ENCODE measurements around the gene FAM53A. TPM values are rescaled to one million over a fixed set of nuclear protein-coding genes. Genes with fewer than 3 reads are reported as not detected.

FAM53A gene
- total RNA-seq, 4 donors from 2014 or later, result 1.3 to 3.2 TPM; not detected in 2

- no peaks in the 10 kb centered on the region for H3K36me3 ChIP-seq
- no peak for TF ChIP-seq CTCF (IDR thresholded peaks at IDR 0.05)
- TF ChIP-seq POLR2A (IDR thresholded peaks at IDR 0.05), result no peak
- H3K4me3 ChIP-seq, result no peak overlapping the region
- H3K27ac ChIP-seq, result no peak overlapping the region
- no peaks in the 10 kb centered on the region for H3K27me3 ChIP-seq
- no peak for DNase-seq
- H3K4me1 ChIP-seq, result no peaks in the 10 kb centered on the region
- intact Hi-C loops (cut with DNase I; ENCODE audit: low total_unique reads), result no loop called here
- no peaks in the 10 kb centered on the region for H3K9me3 ChIP-seq
Measured at GRCh38 chr4:1612278-1613098, 71.6 kb downstream of the FAM53A start.

- H3K4me3 ChIP-seq, result no peak overlapping the region
- H3K36me3 ChIP-seq, result no peaks in the 10 kb centered on the region
- TF ChIP-seq CTCF (IDR thresholded peaks at IDR 0.05), result no peak
- no peak for TF ChIP-seq POLR2A (IDR thresholded peaks at IDR 0.05)
- intact Hi-C loops (cut with DNase I; ENCODE audit: low total_unique reads), result no loop called here
- DNase-seq, result no peak
- no peaks in the 10 kb centered on the region for H3K27me3 ChIP-seq
- no peaks in the 10 kb centered on the region for H3K9me3 ChIP-seq
- no peaks in the 10 kb centered on the region for H3K4me1 ChIP-seq
- no peak overlapping the region for H3K27ac ChIP-seq
Measured at GRCh38 chr4:1611501-1611870, 72.6 kb downstream of the FAM53A start.

GRCh38 chr4:1610791-1611500, 73.2 kb downstream of the FAM53A start:
- Histone ChIP-seq H3K4me3 (no peak overlapping the region), H3K36me3 (no peaks in the 10 kb centered on the region), H3K4me1 (no peaks in the 10 kb centered on the region), H3K27me3 (no peaks in the 10 kb centered on the region), H3K27ac (no peak overlapping the region), H3K9me3 (no peaks in the 10 kb centered on the region)
- no peak for DNase-seq
- TF ChIP-seq CTCF (IDR thresholded peaks at IDR 0.05), result no peak
- no peak for TF ChIP-seq POLR2A (IDR thresholded peaks at IDR 0.05)
- intact Hi-C loops (cut with DNase I; ENCODE audit: low total_unique reads), result no loop called here

- Histone ChIP-seq H3K4me3 (no peak overlapping the region), H3K27ac (no peak overlapping the region), H3K9me3 (no peaks in the 10 kb centered on the region), H3K36me3 (no peaks in the 10 kb centered on the region), H3K27me3 (no peaks in the 10 kb centered on the region), H3K4me1 (no peaks in the 10 kb centered on the region)
- TF ChIP-seq CTCF (IDR thresholded peaks at IDR 0.05) (no peak), POLR2A (IDR thresholded peaks at IDR 0.05) (no peak)
- intact Hi-C loops (cut with DNase I; ENCODE audit: low total_unique reads), result no loop called here
- DNase-seq, result no peak
Measured at GRCh38 chr4:1609901-1610790, 74.0 kb downstream of the FAM53A start.
